Adrenal gland (tissue), 5 donors: ENCODE data around the gene PTPRJ.

Experiments used
- CTCF ChIP-seq, 6 experiments: fragments of 450-650 bp in 4 of 6; fragments of 200-600 bp in 2 of 6; sonication (generic) in 1 of 6; IDR thresholded peaks; 1 replicate in 5 of 6; 2 replicates in 1 of 6; pipeline versions ENCODE4 v1.5.1 to v1.8.0; 2016 to 2021; ENCODE audit warnings: antibody characterized with exemption in 6 of 6, mild to moderate bottlenecking in 2 of 6, moderate library complexity in 1 of 6
- POLR2A ChIP-seq, 2 donors: fragments of 450-650 bp; IDR thresholded peaks; one replicate each; pipeline ENCODE4 v1.6.1; 2017; ENCODE audit warnings: antibody characterized with exemption in 2 of 2, mild to moderate bottlenecking in 2 of 2, moderate library complexity in 1 of 2
- donor health status: DM: no; HTN: no; CAD: no.

GRCh38 chr11:48142889-48143288, 162.5 kb downstream of the PTPRJ start:
- TF ChIP-seq CTCF (IDR thresholded peaks at IDR 0.05) (no peak), POLR2A (IDR thresholded peaks at IDR 0.05) (no peak)
